Measurements from ENCODE around the gene RNF8.

The RNF8 gene

GRCh38 chr6:37332894-37333293, 20.9 kb upstream of the RNF8 start:
- TF ChIP-seq ZBTB48 (tag by site-specific recombination; IDR thresholded peaks at IDR 0.05) (no peak), ZNF248 (tag by site-specific recombination; IDR thresholded peaks at IDR 0.05) (no peak), ZNF138 (tag by site-specific recombination; IDR thresholded peaks at IDR 0.05; ENCODE audit: borderline replicate concordance) (no peak), TCF7L2 (IDR thresholded peaks at IDR 0.05; ENCODE audit: borderline replicate concordance, low read depth, low read length) (no peak), ZNF677 (tag by site-specific recombination; IDR thresholded peaks at IDR 0.05) (no peak), ZNF324 (tag by site-specific recombination; IDR thresholded peaks at IDR 0.05) (no peak), ZNF664 (tag by site-specific recombination; IDR thresholded peaks at IDR 0.05) (no peak), ZNF202 (tag by site-specific recombination; IDR thresholded peaks at IDR 0.05; ENCODE audit: borderline replicate concordance) (no peak), GFI1B (tag by site-specific recombination; IDR thresholded peaks at IDR 0.05) (no peak), ZNF560 (tag by site-specific recombination; IDR thresholded peaks at IDR 0.05; ENCODE audit: borderline replicate concordance) (no peak), ZNF830 (tag by site-specific recombination; IDR thresholded peaks at IDR 0.05; ENCODE audit: low read depth) (no peak), ZNF692 (tag by site-specific recombination; IDR thresholded peaks at IDR 0.05) (no peak), ZBTB8A (tag by site-specific recombination; IDR thresholded peaks at IDR 0.05) (no peak), ZNF76 (tag by site-specific recombination; IDR thresholded peaks at IDR 0.05; ENCODE audit: borderline replicate concordance, low read depth) (no peak), ZNF24 (tag by site-specific recombination; IDR thresholded peaks at IDR 0.05) (no peak), ZFP3 (tag by site-specific recombination; IDR thresholded peaks at IDR 0.05; ENCODE audit: low read depth) (no peak), ZNF530 (tag by site-specific recombination; IDR thresholded peaks at IDR 0.05; ENCODE audit: low read depth) (no peak), ZNF707 (tag by site-specific recombination; IDR thresholded peaks at IDR 0.05) (no peak)
- no peaks in the 10 kb centered on the region for H3K4me1 ChIP-seq (ENCODE audit: control insufficient read depth, insufficient read depth, low read length)
- POLR2A ChIA-PET: no interaction called here
- H3K36me3 ChIP-seq (ENCODE audit: control insufficient read depth in 2 of 2, insufficient read depth in 1 of 2, low read length in 2 of 2): peaks cover 6 to 34% of the 10 kb centered on the region in 2 experiments
- no peak overlapping the region for H3K4me3 ChIP-seq (ENCODE audit: low read depth, low read length)
- CTCF ChIA-PET: interaction anchor here (0.5 to 0.7 kb wide), 2 partner anchors 21 to 315 kb away, joined by 3 to 5 read pairs; partner anchors contain the start of gene RNF8
- no peak overlapping the region for H3K27ac ChIP-seq (ENCODE audit: extremely low read depth, low read depth, low read length)
- H3K9me3 ChIP-seq (ENCODE audit: control insufficient read depth, insufficient read depth, low read depth, low read length): no peaks in the 10 kb centered on the region

- no peak overlapping the region for H3K27ac ChIP-seq (ENCODE audit: extremely low read depth, low read depth, low read length)
- no peaks in the 10 kb centered on the region for H3K4me1 ChIP-seq (ENCODE audit: control insufficient read depth, insufficient read depth, low read length)
- H3K9me3 ChIP-seq (ENCODE audit: control insufficient read depth, insufficient read depth, low read depth, low read length): no peaks in the 10 kb centered on the region
- peaks cover 6 to 34% of the 10 kb centered on the region in 2 experiments for H3K36me3 ChIP-seq (ENCODE audit: control insufficient read depth in 2 of 2, insufficient read depth in 1 of 2, low read length in 2 of 2)
- ChIA-PET POLR2A (no interaction called here), CTCF (no interaction called here)
- no peak overlapping the region for H3K4me3 ChIP-seq (ENCODE audit: low read depth, low read length)
- TF ChIP-seq ZFP3 (tag by site-specific recombination; IDR thresholded peaks at IDR 0.05; ENCODE audit: low read depth) (no peak), TSHZ1 (tag by site-specific recombination; IDR thresholded peaks at IDR 0.05; ENCODE audit: borderline replicate concordance) (no peak), ZNF223 (tag by site-specific recombination; IDR thresholded peaks at IDR 0.05) (no peak), OVOL3 (tag by site-specific recombination; IDR thresholded peaks at IDR 0.05) (no peak), ZNF830 (tag by site-specific recombination; IDR thresholded peaks at IDR 0.05; ENCODE audit: low read depth) (no peak), BCL11A (tag by site-specific recombination; IDR thresholded peaks at IDR 0.05; ENCODE audit: low read depth) (no peak), ZNF114 (tag by site-specific recombination; IDR thresholded peaks at IDR 0.05) (no peak), CTCF (tag by site-specific recombination; IDR thresholded peaks at IDR 0.05) (no peak), ZBTB6 (tag by site-specific recombination; IDR thresholded peaks at IDR 0.05) (no peak), ZBTB7A (tag by site-specific recombination; IDR thresholded peaks at IDR 0.05; ENCODE audit: low read depth) (no peak), ZNF623 (tag by site-specific recombination; IDR thresholded peaks at IDR 0.05) (no peak), ZNF132 (tag by site-specific recombination; IDR thresholded peaks at IDR 0.05; ENCODE audit: borderline replicate concordance) (no peak), ZNF549 (tag by site-specific recombination; IDR thresholded peaks at IDR 0.05) (no peak), ZNF202 (tag by site-specific recombination; IDR thresholded peaks at IDR 0.05; ENCODE audit: borderline replicate concordance) (no peak), GLIS2 (tag by site-specific recombination; IDR thresholded peaks at IDR 0.05) (no peak)
These were observed 19.7 kb upstream of the RNF8 start for GRCh38 chr6:37334047-37334446.

All from HEK293 (cell line).